Mesenchymal stem cell (in vitro differentiated cells and primary cell): ENCODE results near the gene SPRED2.

Experiments
- DNase-seq: peaks from one replicate; pipeline ENCODE4 v3.0.0-alpha.2; 2013
- H2AFZ ChIP-seq: one replicate; pipeline ENCODE4 v1.6.1; 2013; ENCODE audit warnings: low read depth, mild to moderate bottlenecking, control low read depth, inconsistent platforms, low read length, moderate library complexity
- H2AK5ac ChIP-seq: 2 replicates; pipeline ENCODE4 v1.6.1; 2013; ENCODE audit warnings: low read length, moderate library complexity, mild to moderate bottlenecking, inconsistent platforms; ENCODE audit not compliant: severe bottlenecking
- H2BK120ac ChIP-seq: one replicate; pipeline ENCODE4 v1.6.1; 2013; ENCODE audit warnings: low read depth, mild to moderate bottlenecking, inconsistent platforms, low read length, moderate library complexity
- H2BK12ac ChIP-seq, 2 experiments: one replicate each; pipeline ENCODE4 v1.6.1; 2013; ENCODE audit warnings: inconsistent platforms in 2 of 2, low read length in 2 of 2, mild to moderate bottlenecking in 2 of 2, moderate library complexity in 2 of 2, control low read depth in 1 of 2
- H2BK15ac ChIP-seq: one replicate; pipeline ENCODE4 v1.6.1; 2013; ENCODE audit warnings: mild to moderate bottlenecking, low read depth, inconsistent platforms; ENCODE audit not compliant: poor library complexity, severe bottlenecking
- H2BK5ac ChIP-seq: 2 replicates; pipeline ENCODE4 v1.6.1; 2013; ENCODE audit warnings: low read depth, mild to moderate bottlenecking, low read length, control low read depth, inconsistent platforms; ENCODE audit not compliant: poor library complexity, severe bottlenecking
- H3K14ac ChIP-seq, 2 experiments: one replicate each; pipeline ENCODE4 v1.6.1; 2013; ENCODE audit warnings: inconsistent platforms in 2 of 2, low read length in 2 of 2, control low read depth in 1 of 2, mild to moderate bottlenecking in 1 of 2, moderate library complexity in 1 of 2
- H3K18ac ChIP-seq, 2 experiments: one replicate each; pipeline ENCODE4 v1.6.1; 2013; ENCODE audit warnings: inconsistent platforms in 2 of 2, low read length in 2 of 2, control low read depth in 1 of 2, low read depth in 1 of 2, mild to moderate bottlenecking in 1 of 2
- H3K23ac ChIP-seq, 2 experiments: one replicate each; pipeline ENCODE4 v1.6.1; 2013; ENCODE audit warnings: inconsistent platforms in 2 of 2, low read length in 2 of 2, mild to moderate bottlenecking in 2 of 2, moderate library complexity in 2 of 2, control low read depth in 1 of 2
- H3K27ac ChIP-seq: 2 replicates; pipeline ENCODE4 v1.5.1; 2013; ENCODE audit warnings: mild to moderate bottlenecking, moderate library complexity, low read length, control low read depth, inconsistent platforms; ENCODE audit not compliant: poor library complexity, severe bottlenecking
- H3K27me3 ChIP-seq, 2 experiments: 2 replicates each; pipeline versions ENCODE4 v1.6.1 to v1.7.0; 2013; ENCODE audit warnings: low read length in 2 of 2, mild to moderate bottlenecking in 2 of 2, moderate library complexity in 2 of 2, control low read depth in 1 of 2, inconsistent platforms in 1 of 2; ENCODE audit not compliant: control insufficient read depth in 1 of 2, insufficient read depth in 1 of 2
- H3K36me3 ChIP-seq, 2 experiments: 2 replicates each; pipeline versions ENCODE4 v1.6.1 to v1.7.0; 2013; ENCODE audit warnings: low read length in 2 of 2, control low read depth in 1 of 2, inconsistent platforms in 1 of 2, low read depth in 1 of 2, mild to moderate bottlenecking in 1 of 2; ENCODE audit not compliant: insufficient read depth in 2 of 2, control insufficient read depth in 1 of 2
- H3K4ac ChIP-seq, 2 experiments: one replicate each; pipeline ENCODE4 v1.6.1; 2013; ENCODE audit warnings: inconsistent platforms in 2 of 2, low read length in 2 of 2, mild to moderate bottlenecking in 2 of 2, moderate library complexity in 2 of 2, control low read depth in 1 of 2, low read depth in 1 of 2
- H3K4me1 ChIP-seq: 2 replicates; pipeline ENCODE4 v1.6.1; 2013; ENCODE audit warnings: low read depth, low read length, control low read depth; ENCODE audit not compliant: control insufficient read depth, insufficient read depth
- H3K4me2 ChIP-seq: 2 replicates; pipeline ENCODE4 v1.6.1; 2013; ENCODE audit warnings: low read length, mild to moderate bottlenecking, inconsistent platforms; ENCODE audit not compliant: poor library complexity, severe bottlenecking
- H3K4me3 ChIP-seq, 2 experiments: 2 replicates each; pipeline versions ENCODE4 v1.5.1 to v1.7.0; 2013; ENCODE audit warnings: low read length in 2 of 2, mild to moderate bottlenecking in 2 of 2, control low read depth in 1 of 2, low read depth in 1 of 2; ENCODE audit not compliant: insufficient read depth in 1 of 2
- H3K79me1 ChIP-seq: replicated peaks from 2 replicates; pipeline ENCODE4 v1.6.1; 2013; ENCODE audit warnings: mild to moderate bottlenecking, control low read depth, low read length, inconsistent platforms; ENCODE audit not compliant: poor library complexity, severe bottlenecking
- H3K9ac ChIP-seq: 2 replicates; pipeline ENCODE4 v1.7.0; 2013; ENCODE audit warnings: mild to moderate bottlenecking, low read length, moderate library complexity
- H3K9me3 ChIP-seq: 2 replicates; pipeline ENCODE4 v1.7.0; 2013; ENCODE audit warnings: mild to moderate bottlenecking, low read length; ENCODE audit not compliant: control insufficient read depth
- H4K8ac ChIP-seq: one replicate; pipeline ENCODE4 v1.6.1; 2013; ENCODE audit warnings: inconsistent platforms, mild to moderate bottlenecking, low read length, moderate library complexity
- H4K91ac ChIP-seq: one replicate; pipeline ENCODE4 v1.6.1; 2013; ENCODE audit warnings: mild to moderate bottlenecking, low read length, inconsistent platforms
- WGBS: methylation state at CpG from one replicate; pipeline ENCODE4 v1.1.7; 2013; ENCODE audit warnings: mixed read lengths; 5-methylcytosine and 5-hydroxymethylcytosine counted together

Gene SPRED2

DNA sequence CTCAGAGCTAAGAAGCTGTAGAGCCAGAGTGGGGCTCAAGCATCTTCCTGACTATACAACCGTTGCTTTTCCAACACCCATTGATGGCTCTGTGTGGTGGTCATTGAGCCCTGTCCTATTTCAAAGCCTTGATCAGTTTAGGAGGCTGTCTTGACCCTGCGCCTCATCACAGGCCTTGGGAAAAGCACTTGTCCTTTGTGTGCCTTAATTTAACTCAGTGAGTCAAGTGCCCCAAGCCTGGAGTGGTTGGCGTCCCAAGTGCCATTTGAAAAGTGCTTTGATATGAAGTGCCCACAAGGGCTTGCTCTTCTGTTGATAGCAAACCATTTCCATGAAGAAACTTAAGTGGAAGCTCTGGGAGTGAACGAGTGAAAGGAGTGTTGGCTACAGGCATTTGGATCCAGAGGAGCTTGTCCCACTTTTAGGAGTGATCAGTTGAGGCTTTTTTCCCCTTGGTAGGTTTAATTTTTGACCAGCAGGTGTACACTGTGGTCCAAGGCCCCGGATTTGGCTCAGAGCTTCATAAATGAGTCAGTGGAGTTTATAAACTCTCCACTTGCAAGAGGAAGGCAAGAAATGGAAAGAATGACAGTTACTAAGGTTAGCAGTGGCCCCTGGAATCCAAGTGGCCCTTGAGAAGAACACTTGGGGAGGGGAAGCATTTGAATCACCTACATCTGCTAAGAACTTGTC lies 154.5 kb downstream of the SPRED2 start:
- H3K4me2 ChIP-seq, result no peak overlapping the region
- DNase-seq, result peak; percentile 75
- H3K4me3 ChIP-seq, result no peak overlapping the region
- no peak overlapping the region for H3K27ac ChIP-seq
- peak overlapping the region; percentile 86 to 96 for H3K18ac ChIP-seq
- no peaks in the 10 kb centered on the region for H3K9me3 ChIP-seq
- H3K4ac ChIP-seq, result peak overlapping the region; percentile 45 to 84
- H2BK5ac ChIP-seq, result no peak overlapping the region
- H2BK15ac ChIP-seq, result peak overlapping the region; percentile 73
- H4K8ac ChIP-seq, result peak overlapping the region; percentile 87
- no peaks in the 10 kb centered on the region for H3K79me1 ChIP-seq
- peak overlapping the region in 1 of 2 experiments; percentile 61 for H3K14ac ChIP-seq
- H2AFZ ChIP-seq, result no peak overlapping the region
- no peak overlapping the region for H3K23ac ChIP-seq
- peaks cover 11 to 24% of the 10 kb centered on the region in 2 experiments for H3K36me3 ChIP-seq
- H2AK5ac ChIP-seq, result no peak overlapping the region
- WGBS, result 52% methylated on average over 5 of the region's 5 CpGs
- peak overlapping the region; percentile 96 to 99 for H2BK12ac ChIP-seq
- no peak overlapping the region for H3K9ac ChIP-seq
- H3K27me3 ChIP-seq, result no peaks in the 10 kb centered on the region
- H4K91ac ChIP-seq, result peak overlapping the region; percentile 58
- H2BK120ac ChIP-seq, result peak overlapping the region; percentile 9
- peaks cover 5% of the 10 kb centered on the region for H3K4me1 ChIP-seq

DNA sequence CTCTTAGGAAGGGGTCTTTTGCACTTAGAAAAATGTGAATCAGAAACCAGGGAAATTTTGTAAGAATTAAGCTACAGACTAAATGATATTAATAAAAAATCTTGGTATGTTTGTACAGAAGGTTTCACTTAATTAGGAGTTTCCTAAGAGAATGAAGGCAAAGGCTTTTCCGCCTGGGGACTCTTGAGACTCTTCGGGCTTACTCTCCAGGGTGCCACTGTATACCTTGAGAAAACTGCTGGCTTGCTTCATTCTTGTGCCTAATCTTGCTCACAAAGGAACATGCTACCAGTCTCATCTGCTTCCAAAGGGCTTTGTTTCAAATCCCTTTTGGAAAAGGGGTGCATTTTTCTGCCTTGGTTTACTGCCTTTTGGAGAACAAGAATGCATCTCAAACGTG lies 155.3 kb downstream of the SPRED2 start:
- Histone ChIP-seq H2BK120ac (peak overlapping the region; percentile 93), H3K9ac (no peak overlapping the region), H3K27ac (no peak overlapping the region), H3K14ac (no peak overlapping the region), H4K91ac (no peak overlapping the region), H2AFZ (no peak overlapping the region), H2BK12ac (peak overlapping the region; percentile 4 to 96), H3K4me3 (peak overlapping the region in 1 of 2 experiments; percentile 10), H3K79me1 (no peaks in the 10 kb centered on the region), H3K4me2 (no peak overlapping the region), H4K8ac (peak overlapping the region; percentile 4), H2BK15ac (no peak overlapping the region), H3K23ac (no peak overlapping the region), H3K36me3 (peaks cover 11 to 32% of the 10 kb centered on the region in 2 experiments), H3K18ac (peak overlapping the region; percentile 86 to 96), H3K4me1 (peaks cover 3% of the 10 kb centered on the region), H3K9me3 (no peaks in the 10 kb centered on the region), H2AK5ac (no peak overlapping the region), H2BK5ac (no peak overlapping the region), H3K4ac (peak overlapping the region; percentile 67 to 96), H3K27me3 (no peaks in the 10 kb centered on the region)
- 65% methylated on average over 3 of the region's 3 CpGs for whole genome bisulfite sequencing
- DNase-seq, result no peak

DNA sequence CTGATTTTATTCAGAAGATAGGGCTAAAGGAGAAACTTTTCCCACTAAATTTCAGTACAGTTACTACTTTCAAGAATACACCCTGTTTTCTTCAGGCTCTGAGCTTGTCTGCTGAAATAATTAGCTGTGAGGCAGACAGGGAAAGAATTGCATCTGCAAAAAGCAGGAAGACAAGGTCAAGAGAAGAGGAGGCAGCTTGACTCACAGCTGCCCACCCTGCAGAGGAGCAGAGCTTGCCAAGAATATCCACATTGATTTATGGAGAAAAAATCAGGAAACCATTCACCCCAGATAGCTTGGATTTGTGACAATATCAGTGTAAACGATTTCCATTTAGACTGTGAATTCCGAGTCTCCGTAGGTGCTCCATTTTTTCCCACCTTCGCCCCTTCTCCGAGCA lies 155.8 kb downstream of the SPRED2 start:
- peak overlapping the region; percentile 72 to 77 for H3K18ac ChIP-seq
- no peak overlapping the region for H3K4me2 ChIP-seq
- peak overlapping the region; percentile 72 for H4K8ac ChIP-seq
- H2BK5ac ChIP-seq, result no peak overlapping the region
- no peaks in the 10 kb centered on the region for H3K9me3 ChIP-seq
- no peak overlapping the region for H3K23ac ChIP-seq
- peak overlapping the region; percentile 15 to 61 for H2BK12ac ChIP-seq
- H2BK120ac ChIP-seq, result peak overlapping the region; percentile 49
- H4K91ac ChIP-seq, result no peak overlapping the region
- H2AK5ac ChIP-seq, result no peak overlapping the region
- 49% methylated on average over 5 of the region's 5 CpGs for WGBS
- no peak overlapping the region for H2BK15ac ChIP-seq
- peaks cover 14 to 37% of the 10 kb centered on the region in 2 experiments for H3K36me3 ChIP-seq
- peaks cover 3% of the 10 kb centered on the region for H3K4me1 ChIP-seq
- H3K9ac ChIP-seq, result no peak overlapping the region
- H3K14ac ChIP-seq, result no peak overlapping the region
- peaks cover under 1% of the 10 kb centered on the region for H3K79me1 ChIP-seq
- H3K4ac ChIP-seq, result peak overlapping the region; percentile 67 to 70
- no peak overlapping the region for H2AFZ ChIP-seq
- H3K4me3 ChIP-seq, result peak overlapping the region in 1 of 2 experiments; percentile 10
- no peak overlapping the region for H3K27ac ChIP-seq
- DNase-seq, result peak; percentile 51
- H3K27me3 ChIP-seq, result no peaks in the 10 kb centered on the region

DNA sequence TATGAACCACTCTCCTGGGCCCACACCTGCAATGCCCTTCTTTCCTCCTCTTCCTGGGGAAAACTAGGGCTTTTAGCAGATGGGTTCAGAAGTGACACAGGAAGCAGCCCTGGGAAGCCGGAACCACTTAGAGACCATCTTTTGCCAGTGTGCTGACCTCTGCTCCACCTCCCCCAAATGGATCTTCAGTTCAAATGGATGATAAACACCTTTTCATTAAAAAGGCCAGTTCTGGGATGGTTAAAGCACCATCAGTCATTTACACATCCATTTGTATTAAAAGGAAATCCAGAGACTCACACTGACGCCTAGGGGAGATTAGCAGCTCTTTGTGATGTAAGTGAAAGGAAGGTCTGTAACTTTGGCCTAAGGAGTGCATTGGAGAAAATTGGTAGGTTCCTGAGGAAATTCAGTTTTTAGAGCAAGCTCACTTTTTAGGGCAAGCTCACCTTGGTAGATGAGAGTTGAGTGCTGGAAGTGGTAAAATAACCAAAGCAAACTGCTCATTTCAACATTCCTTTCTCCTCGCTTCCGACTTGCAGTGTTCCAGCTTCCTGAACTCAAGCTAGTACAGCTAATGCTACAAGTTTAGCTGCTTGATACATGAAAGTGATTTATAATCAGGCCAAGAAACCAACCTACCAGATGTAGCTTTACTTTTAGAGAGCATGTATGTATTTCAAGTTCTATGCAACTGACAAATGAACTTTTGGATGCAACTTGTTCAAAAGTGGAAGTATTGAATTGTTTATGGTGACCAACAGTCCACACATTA lies 157.1 kb downstream of the SPRED2 start:
- peak overlapping the region; percentile 67 for H4K8ac ChIP-seq
- no peaks in the 10 kb centered on the region for H3K9me3 ChIP-seq
- peak overlapping the region; percentile 60 to 73 for H3K4ac ChIP-seq
- H3K23ac ChIP-seq, result no peak overlapping the region
- H3K14ac ChIP-seq, result no peak overlapping the region
- H3K18ac ChIP-seq, result peak overlapping the region; percentile 59 to 92
- H3K9ac ChIP-seq, result no peak overlapping the region
- no peak overlapping the region for H3K4me3 ChIP-seq
- H2BK15ac ChIP-seq, result no peak overlapping the region
- H3K79me1 ChIP-seq, result peaks cover 3% of the 10 kb centered on the region
- H2BK12ac ChIP-seq, result peak overlapping the region; percentile 20 to 84
- 30% methylated on average over 4 of the region's 4 CpGs for WGBS
- peaks cover 3% of the 10 kb centered on the region for H3K4me1 ChIP-seq
- H3K27ac ChIP-seq, result no peak overlapping the region
- peak overlapping the region; percentile 39 for H2BK120ac ChIP-seq
- H4K91ac ChIP-seq, result peak overlapping the region; percentile 78
- no peak overlapping the region for H3K4me2 ChIP-seq
- no peaks in the 10 kb centered on the region for H3K27me3 ChIP-seq
- DNase-seq, result peak; percentile 46
- H2AK5ac ChIP-seq, result no peak overlapping the region
- peaks cover 16 to 41% of the 10 kb centered on the region in 2 experiments for H3K36me3 ChIP-seq
- no peak overlapping the region for H2BK5ac ChIP-seq
- H2AFZ ChIP-seq, result no peak overlapping the region
